Breast epithelium (tissue), 3 donors: Measurements from ENCODE around the gene FRMD6.

ENCODE experiments used
- POLR2A ChIP-seq: fragments of 450-650 bp; IDR thresholded peaks from one replicate; pipeline ENCODE4 v1.6.1; 2016; ENCODE audit warnings: antibody characterized with exemption, mild to moderate bottlenecking, moderate library complexity
- POLR2AphosphoS5 ChIP-seq, 3 donors: sonication (generic); formaldehyde crosslinking; IDR thresholded peaks; one replicate each; pipeline ENCODE4 v1.6.1; 2017; ENCODE audit warnings: antibody characterized with exemption in 3 of 3
- TF ChIP-seq, protein P1 (sequence below), 3 donors: fragments of 450-650 bp; IDR thresholded peaks; one replicate each; pipeline ENCODE4 v1.5.1; 2016 to 2017; ENCODE audit warnings: antibody characterized with exemption in 3 of 3, mild to moderate bottlenecking in 3 of 3, moderate library complexity in 3 of 3

DNA sequence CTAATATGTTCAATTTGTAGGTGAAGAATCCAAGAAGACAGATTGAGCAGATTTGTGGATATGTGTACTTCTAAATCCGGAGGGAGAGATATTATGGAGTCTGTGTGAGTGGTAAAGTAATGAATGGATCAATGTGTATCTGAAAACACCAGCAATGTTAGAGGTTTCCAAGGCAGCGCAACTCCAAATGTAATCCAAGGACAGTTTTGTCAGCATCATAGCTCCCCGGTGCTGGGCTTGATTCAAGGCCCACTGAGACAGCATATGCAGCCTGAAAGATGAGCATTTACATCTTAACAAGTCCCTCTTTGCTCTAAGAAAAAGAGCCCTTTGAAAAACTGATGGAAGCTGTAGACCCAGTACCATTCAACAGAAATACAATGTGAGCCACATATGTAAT, 38.3 kb upstream of the FRMD6 start:
- TF ChIP-seq, protein P1, sequence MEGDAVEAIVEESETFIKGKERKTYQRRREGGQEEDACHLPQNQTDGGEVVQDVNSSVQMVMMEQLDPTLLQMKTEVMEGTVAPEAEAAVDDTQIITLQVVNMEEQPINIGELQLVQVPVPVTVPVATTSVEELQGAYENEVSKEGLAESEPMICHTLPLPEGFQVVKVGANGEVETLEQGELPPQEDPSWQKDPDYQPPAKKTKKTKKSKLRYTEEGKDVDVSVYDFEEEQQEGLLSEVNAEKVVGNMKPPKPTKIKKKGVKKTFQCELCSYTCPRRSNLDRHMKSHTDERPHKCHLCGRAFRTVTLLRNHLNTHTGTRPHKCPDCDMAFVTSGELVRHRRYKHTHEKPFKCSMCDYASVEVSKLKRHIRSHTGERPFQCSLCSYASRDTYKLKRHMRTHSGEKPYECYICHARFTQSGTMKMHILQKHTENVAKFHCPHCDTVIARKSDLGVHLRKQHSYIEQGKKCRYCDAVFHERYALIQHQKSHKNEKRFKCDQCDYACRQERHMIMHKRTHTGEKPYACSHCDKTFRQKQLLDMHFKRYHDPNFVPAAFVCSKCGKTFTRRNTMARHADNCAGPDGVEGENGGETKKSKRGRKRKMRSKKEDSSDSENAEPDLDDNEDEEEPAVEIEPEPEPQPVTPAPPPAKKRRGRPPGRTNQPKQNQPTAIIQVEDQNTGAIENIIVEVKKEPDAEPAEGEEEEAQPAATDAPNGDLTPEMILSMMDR (IDR thresholded peaks at IDR 0.05): no peak
- TF ChIP-seq POLR2A (no peak), POLR2AphosphoS5 (IDR thresholded peaks at IDR 0.05) (no peak)
